ENCODE measurements around the gene OBSCN. TPM values are rescaled to one million over a fixed set of nuclear protein-coding genes. Genes with fewer than 3 reads are reported as not detected.

Gene OBSCN
- total RNA-seq, 2 experiments from 2014 or later, result 80.8 to 82.2 TPM

- DNase-seq (no peak), ATAC-seq (ENCODE audit: poor library complexity) (no peak)
- Mint-ChIP-seq H3K9me3 (no peaks in the 10 kb centered on the region), H3K4me3 (no peak overlapping the region), H3K27ac (no peak overlapping the region), H3K36me3 (ENCODE audit: low read depth) (peaks cover 4% of the 10 kb centered on the region), H3K4me1 (ENCODE audit: low read depth) (peaks cover 7% of the 10 kb centered on the region), H3K27me3 (peaks cover 9% of the 10 kb centered on the region)
- TF ChIP-seq CTCF (IDR thresholded peaks at IDR 0.05), result no peak
- POLR2A ChIA-PET, result no interaction called here
- Histone ChIP-seq H3K27me3 (ENCODE audit: control insufficient read depth in 1 of 2, insufficient read depth in 2 of 2, low read length in 2 of 2) (peaks cover 0 to 5% of the 10 kb centered on the region in 2 experiments), H3K4me1 (ENCODE audit: insufficient read depth, low read length) (peaks cover 21% of the 10 kb centered on the region), H3K27ac (ENCODE audit: low read depth in 1 of 2, low read length in 2 of 2) (no peak overlapping the region), H3K4me3 (ENCODE audit: low read length) (no peak overlapping the region), H3K9me3 (ENCODE audit: control insufficient read depth in 1 of 2, insufficient read depth in 1 of 2, low read length in 2 of 2) (no peaks in the 10 kb centered on the region), H3K36me3 (ENCODE audit: insufficient read depth, low read length) (no peaks in the 10 kb centered on the region)
- CTCF ChIA-PET, result no interaction called here
- intact Hi-C loops (cut with DNase I, micrococcal nuclease), result loop anchor here in 1 of 2 experiments (5.0 kb wide), 1 partner anchor 248 kb away; a partner anchor contains a TSS
Observed at GRCh38 chr1:228209657-228210056, 1.8 kb downstream of the OBSCN start.

- intact Hi-C loops (cut with DNase I, micrococcal nuclease), result loop anchor here in 1 of 2 experiments (5.0 kb wide), 1 partner anchor 247 kb away; a partner anchor contains a TSS
Observed at GRCh38 chr1:228210076-228210651, 2.3 kb downstream of the OBSCN start.

More at GRCh38 chr1:228210076-228210651, 2.3 kb downstream of the OBSCN start:
- POLR2A ChIA-PET, result no interaction called here
- ATAC-seq (ENCODE audit: poor library complexity) (no peak), DNase-seq (no peak)
- CTCF ChIA-PET, result interaction anchor here (0.7 kb wide), 1 partner anchor 79 kb away, joined by 5 read pairs; no protein-coding TSS in a partner anchor
- Histone ChIP-seq H3K4me3 (ENCODE audit: low read length) (no peak overlapping the region), H3K9me3 (ENCODE audit: control insufficient read depth in 1 of 2, insufficient read depth in 1 of 2, low read length in 2 of 2) (no peaks in the 10 kb centered on the region), H3K36me3 (ENCODE audit: insufficient read depth, low read length) (peaks cover 1% of the 10 kb centered on the region), H3K4me1 (ENCODE audit: insufficient read depth, low read length) (peaks cover 22% of the 10 kb centered on the region), H3K27me3 (ENCODE audit: control insufficient read depth in 1 of 2, insufficient read depth in 2 of 2, low read length in 2 of 2) (peaks cover 0 to 5% of the 10 kb centered on the region in 2 experiments), H3K27ac (ENCODE audit: low read depth in 1 of 2, low read length in 2 of 2) (no peak overlapping the region)
- H3K36me3 Mint-ChIP-seq (ENCODE audit: low read depth), result peaks cover 4% of the 10 kb centered on the region
- H3K27ac Mint-ChIP-seq, result no peak overlapping the region
- no peaks in the 10 kb centered on the region for H3K9me3 Mint-ChIP-seq
- peaks cover 4% of the 10 kb centered on the region for H3K27me3 Mint-ChIP-seq
- peaks cover 7% of the 10 kb centered on the region for H3K4me1 Mint-ChIP-seq (ENCODE audit: low read depth)
- TF ChIP-seq CTCF (IDR thresholded peaks at IDR 0.05), result no peak
- peak overlapping the region; percentile 42 for H3K4me3 Mint-ChIP-seq
